ENCODE measurements around the gene JUNB.

The JUNB gene

GRCh38 chr19:12821761-12822160 lies 30.5 kb downstream of the JUNB start:
- no peak overlapping the region for H3K9ac ChIP-seq (ENCODE audit: low read length)
- peaks cover 3% of the 10 kb centered on the region; the same call in 1 of the 2 replicates for H3K4me1 ChIP-seq (ENCODE audit: control insufficient read depth, insufficient read depth, low read length)
- H3K9me3 ChIP-seq (ENCODE audit: control insufficient read depth, insufficient read depth, low read depth, low read length), result 0 out of 2 replicates have a peak, but pooled peaks cover 2% of the 10 kb centered on the region
- no peaks in the 10 kb centered on the region for H3K27me3 ChIP-seq (ENCODE audit: control insufficient read depth, insufficient read depth, low read length)
- H3K36me3 ChIP-seq (ENCODE audit: control insufficient read depth, insufficient read depth, low read length), result no peaks in the 10 kb centered on the region
- H3K27ac ChIP-seq (ENCODE audit: low read depth, low read length), result no peak overlapping the region
- H3K4me3 ChIP-seq (ENCODE audit: low read depth, low read length), result no peak overlapping the region

GRCh38 chr19:12825254-12826131 lies 34.2 kb downstream of the JUNB start:
- H3K27me3 ChIP-seq (ENCODE audit: control insufficient read depth, insufficient read depth, low read length), result peaks cover 18% of the 10 kb centered on the region; the same call in 1 of the 2 replicates
- H3K4me3 ChIP-seq (ENCODE audit: low read depth, low read length), result peak overlapping the region; percentile 45
- 0 out of 2 replicates have a peak, but pooled peaks cover 2% of the 10 kb centered on the region for H3K9me3 ChIP-seq (ENCODE audit: control insufficient read depth, insufficient read depth, low read depth, low read length)
- no peak overlapping the region for H3K27ac ChIP-seq (ENCODE audit: low read depth, low read length)
- peaks cover 6% of the 10 kb centered on the region; the same call in 1 of the 2 replicates for H3K4me1 ChIP-seq (ENCODE audit: control insufficient read depth, insufficient read depth, low read length)
- no peaks in the 10 kb centered on the region for H3K36me3 ChIP-seq (ENCODE audit: control insufficient read depth, insufficient read depth, low read length)
- no peak overlapping the region for H3K9ac ChIP-seq (ENCODE audit: low read length)

DNA sequence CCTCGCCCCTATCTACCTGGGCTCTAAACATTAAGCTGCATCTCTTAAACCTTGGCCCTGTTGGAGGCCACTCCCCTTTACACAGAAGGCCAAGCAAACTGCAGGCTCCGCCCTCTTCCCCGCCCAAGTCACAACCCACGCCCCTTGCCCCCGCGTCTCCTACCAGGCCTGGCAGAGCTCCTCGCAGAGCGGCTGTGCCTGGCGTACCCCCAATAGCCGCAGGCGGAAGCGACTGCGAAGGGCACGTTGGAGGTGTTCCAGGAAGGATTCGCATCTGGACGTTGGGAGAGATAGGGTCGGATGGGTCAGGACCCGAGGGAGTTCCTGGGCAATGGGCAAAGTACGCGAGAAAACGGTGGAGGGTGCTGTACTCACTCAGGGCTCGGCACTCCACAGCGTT lies 37.2 kb downstream of the JUNB start:
- no peak overlapping the region for H3K9ac ChIP-seq (ENCODE audit: low read length)
- H3K9me3 ChIP-seq (ENCODE audit: control insufficient read depth, insufficient read depth, low read depth, low read length), result no peaks in the 10 kb centered on the region
- H3K36me3 ChIP-seq (ENCODE audit: control insufficient read depth, insufficient read depth, low read length), result no peaks in the 10 kb centered on the region
- H3K4me1 ChIP-seq (ENCODE audit: control insufficient read depth, insufficient read depth, low read length), result peaks cover 6% of the 10 kb centered on the region; the same call in 1 of the 2 replicates
- no peak overlapping the region for H3K27ac ChIP-seq (ENCODE audit: low read depth, low read length)
- peak overlapping the region; percentile 59 for H3K4me3 ChIP-seq (ENCODE audit: low read depth, low read length)
- peaks cover 44% of the 10 kb centered on the region for H3K27me3 ChIP-seq (ENCODE audit: control insufficient read depth, insufficient read depth, low read length)

GRCh38 chr19:12833418-12833737 lies 42.1 kb downstream of the JUNB start:
- H3K9me3 ChIP-seq (ENCODE audit: control insufficient read depth, insufficient read depth, low read depth, low read length), result no peaks in the 10 kb centered on the region
- H3K4me3 ChIP-seq (ENCODE audit: low read depth, low read length), result peak overlapping the region; percentile 40
- peaks cover 82% of the 10 kb centered on the region for H3K27me3 ChIP-seq (ENCODE audit: control insufficient read depth, insufficient read depth, low read length)
- H3K36me3 ChIP-seq (ENCODE audit: control insufficient read depth, insufficient read depth, low read length), result no peaks in the 10 kb centered on the region
- H3K4me1 ChIP-seq (ENCODE audit: control insufficient read depth, insufficient read depth, low read length), result peaks cover 3% of the 10 kb centered on the region; the same call in 1 of the 2 replicates
- H3K9ac ChIP-seq (ENCODE audit: low read length), result no peak overlapping the region
- H3K27ac ChIP-seq (ENCODE audit: low read depth, low read length), result no peak overlapping the region

GRCh38 chr19:12833738-12834565 lies 42.7 kb downstream of the JUNB start:
- peaks cover 79% of the 10 kb centered on the region for H3K27me3 ChIP-seq (ENCODE audit: control insufficient read depth, insufficient read depth, low read length)
- H3K9me3 ChIP-seq (ENCODE audit: control insufficient read depth, insufficient read depth, low read depth, low read length), result no peaks in the 10 kb centered on the region
- H3K4me1 ChIP-seq (ENCODE audit: control insufficient read depth, insufficient read depth, low read length), result peaks cover 3% of the 10 kb centered on the region; the same call in 1 of the 2 replicates
- peak overlapping the region; percentile 69 for H3K4me3 ChIP-seq (ENCODE audit: low read depth, low read length)
- no peaks in the 10 kb centered on the region for H3K36me3 ChIP-seq (ENCODE audit: control insufficient read depth, insufficient read depth, low read length)
- H3K27ac ChIP-seq (ENCODE audit: low read depth, low read length), result no peak overlapping the region
- no peak overlapping the region for H3K9ac ChIP-seq (ENCODE audit: low read length)

DNA sequence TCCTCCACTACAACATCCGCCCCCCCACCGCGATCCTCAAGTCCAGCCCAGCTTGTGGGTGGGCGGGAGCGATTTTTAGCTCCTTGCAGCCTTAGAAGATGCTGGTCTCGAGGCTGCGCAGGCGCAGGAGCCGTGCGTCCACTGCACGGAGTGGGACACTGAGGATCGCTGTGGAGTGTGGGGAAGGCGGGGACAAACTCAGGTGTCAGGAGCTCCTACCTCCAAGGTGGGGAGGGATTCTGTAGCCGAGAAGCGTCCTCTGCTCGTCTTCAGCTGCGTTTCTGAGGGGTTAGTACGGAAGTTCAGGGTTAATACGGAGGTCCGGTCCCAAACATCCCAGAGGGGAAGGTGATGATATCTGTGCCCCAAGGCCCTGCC lies 43.3 kb downstream of the JUNB start, which contains the start of gene RTBDN:
RTBDN (minus strand) TSS at position 14 of the 378 bp plus-strand sequence. CDS start 4,600 bp downstream, outside the sequence.
- no peak within 1 kb of the TSS for H3K27ac ChIP-seq (ENCODE audit: low read depth, low read length)
- peaks cover 83% of the 10 kb centered on the region for H3K27me3 ChIP-seq (ENCODE audit: control insufficient read depth, insufficient read depth, low read length)
- H3K9ac ChIP-seq (ENCODE audit: low read length), result no peak within 1 kb of the TSS
- no peaks in the 10 kb centered on the region for H3K9me3 ChIP-seq (ENCODE audit: control insufficient read depth, insufficient read depth, low read depth, low read length)
- no peaks in the 10 kb centered on the region for H3K36me3 ChIP-seq (ENCODE audit: control insufficient read depth, insufficient read depth, low read length)
- peak within 1 kb of the TSS; percentile 69 for H3K4me3 ChIP-seq (ENCODE audit: low read depth, low read length)
- peaks cover 8% of the 10 kb centered on the region; the same call in 1 of the 2 replicates for H3K4me1 ChIP-seq (ENCODE audit: control insufficient read depth, insufficient read depth, low read length)

DNA sequence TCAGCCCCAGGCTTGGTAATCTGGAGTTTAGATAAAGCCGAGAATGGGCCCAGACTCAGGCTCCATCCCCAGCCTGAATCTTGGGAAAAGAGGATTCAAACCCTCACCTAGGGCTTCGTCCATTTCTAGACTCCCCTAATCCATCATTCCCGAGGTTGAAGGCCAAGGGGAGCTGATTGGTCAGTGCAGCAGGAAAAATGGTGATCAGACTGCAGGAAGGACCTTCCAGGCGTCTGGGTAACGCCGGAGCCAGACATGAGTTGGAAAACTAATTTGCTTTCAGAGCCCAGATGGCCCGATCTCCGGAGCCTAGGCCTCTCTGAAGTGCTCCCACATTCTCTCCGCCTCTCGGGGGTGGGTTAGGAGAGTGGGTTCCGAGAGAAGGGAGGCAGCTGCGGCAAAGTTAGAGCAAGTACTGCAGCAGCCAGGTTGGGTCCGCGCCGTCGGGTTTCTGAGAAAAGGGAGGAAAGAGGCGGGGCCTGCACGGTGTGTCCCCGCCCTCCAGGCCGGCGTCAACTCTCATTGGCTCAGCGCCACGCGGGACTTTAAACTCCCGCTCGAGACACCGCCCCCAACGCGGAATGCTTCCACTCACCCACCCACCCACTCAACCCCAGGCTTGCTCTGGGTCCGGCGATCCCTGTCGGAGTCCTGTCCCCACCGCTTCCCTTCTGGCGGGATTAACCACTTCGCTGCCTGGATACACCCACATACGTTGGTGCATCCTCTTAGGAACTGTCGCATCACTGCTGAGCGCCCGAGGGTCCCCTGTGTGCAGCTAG lies 43.9 kb downstream of the JUNB start:
- Histone ChIP-seq H3K9ac (ENCODE audit: low read length) (no peak overlapping the region), H3K27ac (ENCODE audit: low read depth, low read length) (no peak overlapping the region), H3K4me1 (ENCODE audit: control insufficient read depth, insufficient read depth, low read length) (peaks cover 12% of the 10 kb centered on the region), H3K36me3 (ENCODE audit: control insufficient read depth, insufficient read depth, low read length) (no peaks in the 10 kb centered on the region), H3K9me3 (ENCODE audit: control insufficient read depth, insufficient read depth, low read depth, low read length) (no peaks in the 10 kb centered on the region), H3K4me3 (ENCODE audit: low read depth, low read length) (peak overlapping the region; percentile 69), H3K27me3 (ENCODE audit: control insufficient read depth, insufficient read depth, low read length) (peaks cover 82% of the 10 kb centered on the region)

DNA sequence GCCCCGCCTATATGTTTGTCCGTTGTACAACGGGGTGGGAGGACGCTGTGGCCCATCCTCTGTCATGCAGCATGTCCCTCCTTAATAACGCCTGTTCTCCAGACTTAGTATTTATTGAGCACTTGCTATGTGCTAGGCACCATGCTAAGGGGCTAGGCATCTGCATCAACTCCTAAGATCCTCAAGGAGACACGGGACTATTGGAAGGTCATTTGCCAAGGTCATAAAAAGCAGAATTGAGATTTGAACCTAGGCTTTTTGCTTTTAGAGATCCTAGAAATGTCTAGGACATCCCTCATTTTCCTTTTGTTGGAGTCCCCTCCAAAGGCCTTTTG lies 45.2 kb downstream of the JUNB start:
- Histone ChIP-seq H3K4me1 (ENCODE audit: control insufficient read depth, insufficient read depth, low read length) (peaks cover 17% of the 10 kb centered on the region), H3K4me3 (ENCODE audit: low read depth, low read length) (peak overlapping the region; percentile 69; the same call in 1 of the 2 replicates), H3K27me3 (ENCODE audit: control insufficient read depth, insufficient read depth, low read length) (peaks cover 69% of the 10 kb centered on the region), H3K27ac (ENCODE audit: low read depth, low read length) (no peak overlapping the region), H3K36me3 (ENCODE audit: control insufficient read depth, insufficient read depth, low read length) (no peaks in the 10 kb centered on the region), H3K9ac (ENCODE audit: low read length) (no peak overlapping the region), H3K9me3 (ENCODE audit: control insufficient read depth, insufficient read depth, low read depth, low read length) (no peaks in the 10 kb centered on the region)

DNA sequence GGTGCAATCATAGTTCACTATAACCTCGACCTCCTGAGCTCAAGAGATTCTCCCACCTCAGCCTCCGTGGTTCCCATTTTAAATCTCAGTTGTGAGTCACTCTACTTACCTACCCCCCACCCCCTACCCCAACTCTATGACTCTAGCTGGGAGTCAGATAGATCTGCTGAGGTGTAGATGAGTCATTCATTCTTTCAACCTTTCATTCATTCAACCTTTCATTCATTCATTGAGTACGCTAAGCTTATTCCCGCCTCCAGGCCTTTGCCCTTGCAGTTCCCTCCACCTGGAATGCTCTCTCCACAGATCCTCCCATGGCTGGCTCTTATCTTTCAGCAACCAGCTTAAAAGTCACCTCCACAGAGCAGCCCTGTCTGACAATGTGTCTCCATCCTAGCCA lies 45.9 kb downstream of the JUNB start:
- H3K4me3 ChIP-seq (ENCODE audit: low read depth, low read length), result no peak overlapping the region
- H3K4me1 ChIP-seq (ENCODE audit: control insufficient read depth, insufficient read depth, low read length), result peaks cover 19% of the 10 kb centered on the region
- H3K27me3 ChIP-seq (ENCODE audit: control insufficient read depth, insufficient read depth, low read length), result peaks cover 62% of the 10 kb centered on the region
- no peak overlapping the region for H3K9ac ChIP-seq (ENCODE audit: low read length)
- no peaks in the 10 kb centered on the region for H3K9me3 ChIP-seq (ENCODE audit: control insufficient read depth, insufficient read depth, low read depth, low read length)
- H3K27ac ChIP-seq (ENCODE audit: low read depth, low read length), result no peak overlapping the region
- no peaks in the 10 kb centered on the region for H3K36me3 ChIP-seq (ENCODE audit: control insufficient read depth, insufficient read depth, low read length)

GRCh38 chr19:12838182-12838885 lies 47.0 kb downstream of the JUNB start, which contains the start of gene MAST1:
Gene MAST1 (plus strand): TSS chr19:12838515. CDS start chr19:12838573, 58 bp downstream.
- peak within 1 kb of the TSS; percentile 70 for H3K4me3 ChIP-seq (ENCODE audit: low read depth, low read length)
- peaks cover 19% of the 10 kb centered on the region for H3K4me1 ChIP-seq (ENCODE audit: control insufficient read depth, insufficient read depth, low read length)
- H3K36me3 ChIP-seq (ENCODE audit: control insufficient read depth, insufficient read depth, low read length), result no peaks in the 10 kb centered on the region; the same call in 1 of the 2 replicates
- no peaks in the 10 kb centered on the region for H3K9me3 ChIP-seq (ENCODE audit: control insufficient read depth, insufficient read depth, low read depth, low read length)
- no peak within 1 kb of the TSS for H3K27ac ChIP-seq (ENCODE audit: low read depth, low read length)
- H3K9ac ChIP-seq (ENCODE audit: low read length), result no peak within 1 kb of the TSS
- H3K27me3 ChIP-seq (ENCODE audit: control insufficient read depth, insufficient read depth, low read length), result peaks cover 54% of the 10 kb centered on the region

Data from HUES6 (cell line).